Caki2 (cell line): ENCODE measurements around the gene UNC45A. TPM values are rescaled to one million over a fixed set of nuclear protein-coding genes. Genes with fewer than 3 reads are reported as not detected.
A peak's percentile ranks its signal among the peaks of the same experiment; 100 is the strongest.

ENCODE experiments used
- DNase-seq: peaks from one replicate; pipeline ENCODE4 v3.0.0-alpha.2; 2015; ENCODE audit warnings: low read depth
- in situ Hi-C: cut with HindIII; loops from 2 replicates; pipeline ENCODE4 v1.10.0; 2016; ENCODE audit warnings: low sequenced_read_pairs, low pct_unique_long_range_greater_than_20kb, mixed read lengths
- total RNA-seq: library from RNA; depleted of rRNA; stranded (reverse); fragments of >200 nt; shearing (Covaris generic); gene quantifications from 2 replicates; pipeline ENCODE4 v1.2.3, GENCODE V29; 2014; ENCODE audit warnings: low replicate concordance

The UNC45A gene
- total RNA-seq, 1 experiment from 2014 or later, result 99.4 TPM

- in situ Hi-C loops, result no loop called here
- peak; percentile 90 for DNase-seq
Observed at GRCh38 chr15:90954712-90955623, 19.9 kb downstream of the UNC45A start, which contains the start of gene RCCD1. Gene RCCD1, plus strand, starts transcription at chr15:90954884. Its CDS starts 1,851 bp downstream, at chr15:90956735.

GRCh38 chr15:90955624-90956273, 20.7 kb downstream of the UNC45A start:
- in situ Hi-C loops, result no loop called here

GRCh38 chr15:90956274-90957030, 21.4 kb downstream of the UNC45A start:
- in situ Hi-C loops, result no loop called here
- no peak for DNase-seq

More at GRCh38 chr15:90955624-90956273, 20.7 kb downstream of the UNC45A start:
- DNase-seq, result no peak

- in situ Hi-C loops, result no loop called here
- no peak for DNase-seq
Observed at GRCh38 chr15:90957031-90957790, 22.1 kb downstream of the UNC45A start.

- no peak for DNase-seq
- in situ Hi-C loops, result no loop called here
Observed at GRCh38 chr15:90957791-90958190, 22.7 kb downstream of the UNC45A start.

GRCh38 chr15:90959028-90959595, 24.0 kb downstream of the UNC45A start:
- in situ Hi-C loops, result no loop called here
- DNase-seq, result no peak

GRCh38 chr15:90959894-90960293, 24.8 kb downstream of the UNC45A start:
- DNase-seq, result no peak
- in situ Hi-C loops, result no loop called here

GRCh38 chr15:90960298-90961091, 25.4 kb downstream of the UNC45A start:
- no peak for DNase-seq
- in situ Hi-C loops, result no loop called here

GRCh38 chr15:90962021-90962420, 26.9 kb downstream of the UNC45A start:
- no peak for DNase-seq
- in situ Hi-C loops, result no loop called here

- in situ Hi-C loops, result no loop called here
- DNase-seq, result no peak
Observed at GRCh38 chr15:90966262-90966661, 31.2 kb downstream of the UNC45A start.

GRCh38 chr15:90967206-90967605, 32.1 kb downstream of the UNC45A start:
- in situ Hi-C loops, result no loop called here
- no peak for DNase-seq

- in situ Hi-C loops, result no loop called here
- no peak for DNase-seq
Observed at GRCh38 chr15:90968434-90968833, 33.3 kb downstream of the UNC45A start.

GRCh38 chr15:90970274-90970673, 35.2 kb downstream of the UNC45A start:
- no peak for DNase-seq
- in situ Hi-C loops, result no loop called here

- DNase-seq, result no peak
- in situ Hi-C loops, result no loop called here
Observed at GRCh38 chr15:90972133-90972532, 37.0 kb downstream of the UNC45A start.

- no peak for DNase-seq
- in situ Hi-C loops, result no loop called here
Observed at GRCh38 chr15:90974216-90974615, 39.1 kb downstream of the UNC45A start.

GRCh38 chr15:90979582-90979981, 44.5 kb downstream of the UNC45A start:
- in situ Hi-C loops, result no loop called here
- DNase-seq, result no peak

- in situ Hi-C loops, result no loop called here
- no peak for DNase-seq
Observed at GRCh38 chr15:90981681-90982080, 46.6 kb downstream of the UNC45A start.
